Measurements from ENCODE around the gene ARHGAP26. TPM values are rescaled to one million over a fixed set of nuclear protein-coding genes. Genes with fewer than 3 reads are reported as not detected.

Gene ARHGAP26
- total RNA-seq, 1 experiment from 2014 or later = 79.8 TPM

DNA sequence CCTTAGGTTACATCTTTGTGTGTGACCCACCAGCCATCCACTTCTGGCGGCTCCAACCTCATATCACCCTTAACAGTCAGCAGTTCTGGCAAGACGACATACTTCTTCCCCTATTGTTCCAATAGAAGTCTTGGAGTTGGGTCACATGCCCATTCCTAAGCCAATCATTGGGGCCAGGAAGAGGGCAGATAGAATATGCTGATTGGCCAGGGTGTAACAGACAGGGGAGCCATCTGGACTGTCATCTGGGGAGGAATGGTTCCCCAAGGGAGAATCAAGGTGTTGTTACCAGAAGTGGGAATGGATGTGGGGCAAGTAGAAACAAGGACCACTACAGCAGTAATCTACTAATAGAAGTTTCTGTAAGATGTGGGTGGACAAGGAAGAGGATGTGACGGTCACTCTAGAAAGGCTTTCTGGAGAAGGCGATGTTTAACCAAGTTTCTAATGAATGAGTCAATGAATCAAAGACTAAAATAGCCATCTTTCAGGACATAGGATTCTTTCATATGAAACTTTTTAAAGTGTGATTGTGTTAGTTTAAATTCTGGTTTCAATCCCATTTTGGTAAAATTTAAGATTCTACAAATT, 200.4 kb downstream of the ARHGAP26 start:
- 0 out of 2 replicates have a peak, but pooled peaks cover 1% of the 10 kb centered on the region for H3K36me3 ChIP-seq (ENCODE audit: control insufficient read depth, insufficient read depth, low read length)
- Mint-ChIP-seq H3K4me3 (ENCODE audit: unreplicated experiment) (no peak overlapping the region), H3K9me3 (ENCODE audit: unreplicated experiment) (no peaks in the 10 kb centered on the region), H3K27me3 (ENCODE audit: insufficient read depth, unreplicated experiment) (no peaks in the 10 kb centered on the region), H3K36me3 (ENCODE audit: insufficient read depth, unreplicated experiment) (peaks cover 14% of the 10 kb centered on the region), H3K4me1 (ENCODE audit: low read depth, unreplicated experiment) (no peaks in the 10 kb centered on the region), H3K27ac (ENCODE audit: unreplicated experiment) (no peak overlapping the region)
- no TSS peak for BruUV-seq (replicated peaks)
- TF ChIP-seq, protein P1, sequence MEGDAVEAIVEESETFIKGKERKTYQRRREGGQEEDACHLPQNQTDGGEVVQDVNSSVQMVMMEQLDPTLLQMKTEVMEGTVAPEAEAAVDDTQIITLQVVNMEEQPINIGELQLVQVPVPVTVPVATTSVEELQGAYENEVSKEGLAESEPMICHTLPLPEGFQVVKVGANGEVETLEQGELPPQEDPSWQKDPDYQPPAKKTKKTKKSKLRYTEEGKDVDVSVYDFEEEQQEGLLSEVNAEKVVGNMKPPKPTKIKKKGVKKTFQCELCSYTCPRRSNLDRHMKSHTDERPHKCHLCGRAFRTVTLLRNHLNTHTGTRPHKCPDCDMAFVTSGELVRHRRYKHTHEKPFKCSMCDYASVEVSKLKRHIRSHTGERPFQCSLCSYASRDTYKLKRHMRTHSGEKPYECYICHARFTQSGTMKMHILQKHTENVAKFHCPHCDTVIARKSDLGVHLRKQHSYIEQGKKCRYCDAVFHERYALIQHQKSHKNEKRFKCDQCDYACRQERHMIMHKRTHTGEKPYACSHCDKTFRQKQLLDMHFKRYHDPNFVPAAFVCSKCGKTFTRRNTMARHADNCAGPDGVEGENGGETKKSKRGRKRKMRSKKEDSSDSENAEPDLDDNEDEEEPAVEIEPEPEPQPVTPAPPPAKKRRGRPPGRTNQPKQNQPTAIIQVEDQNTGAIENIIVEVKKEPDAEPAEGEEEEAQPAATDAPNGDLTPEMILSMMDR (IDR thresholded peaks at IDR 0.05; ENCODE audit: insufficient read depth in 1 of 2, low read depth in 1 of 2, low read length in 1 of 2, severe bottlenecking in 1 of 2, unreplicated experiment in 1 of 2) = no peak
- no peaks in the 10 kb centered on the region for H3K9me3 ChIP-seq
- H3K4me1 ChIP-seq = no peaks in the 10 kb centered on the region
- POLR2A ChIA-PET = no interaction called here
- H3K4me3 ChIP-seq (ENCODE audit: low read depth, low read length) = no peak overlapping the region
- no peaks in the 10 kb centered on the region for H3K27me3 ChIP-seq (replicated peaks; ENCODE audit: control insufficient read depth, insufficient read depth, low read length)
- DNase-seq = no peak
- intact Hi-C loops (cut with micrococcal nuclease; ENCODE audit: unreplicated experiment) = no loop called here
- CTCF ChIA-PET = no interaction called here

DNA sequence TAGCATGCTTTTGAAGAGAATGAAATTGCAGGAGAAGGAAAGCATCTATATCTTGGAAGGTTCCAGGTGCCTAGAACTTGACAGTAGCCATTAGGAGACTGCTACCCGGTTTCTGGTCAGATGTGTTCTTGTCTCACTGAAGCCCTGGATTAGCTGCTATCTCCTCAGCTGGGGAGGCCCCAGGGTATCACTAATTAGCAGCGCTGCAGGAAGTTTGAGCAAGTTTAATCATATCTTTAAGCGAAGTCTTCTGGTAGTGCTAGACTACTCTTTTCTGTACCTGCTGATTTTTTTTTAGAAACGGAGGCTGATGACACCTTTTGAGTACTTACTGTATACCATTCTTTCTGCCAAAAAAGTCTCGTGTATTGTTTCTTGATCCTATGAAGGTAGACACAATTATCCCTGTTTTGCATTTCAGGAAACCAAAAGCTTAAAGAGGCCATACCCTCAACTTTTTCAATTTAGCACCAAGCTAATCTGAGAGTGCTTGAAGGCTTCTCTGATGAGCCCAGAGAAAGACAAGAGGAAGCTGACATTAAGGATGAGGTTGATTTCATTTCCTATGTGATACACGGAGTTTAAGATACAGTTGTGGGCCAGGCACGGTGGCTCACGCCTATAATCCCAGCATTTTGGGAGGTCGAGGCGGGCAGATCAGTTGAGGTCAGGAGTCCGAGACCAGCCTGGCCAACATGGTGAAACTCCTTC, 201.3 kb downstream of the ARHGAP26 start:
- no TSS peak for BruUV-seq (replicated peaks)
- ChIA-PET POLR2A (no interaction called here), CTCF (no interaction called here)
- Histone ChIP-seq H3K9me3 (no peaks in the 10 kb centered on the region), H3K27me3 (replicated peaks; ENCODE audit: control insufficient read depth, insufficient read depth, low read length) (no peaks in the 10 kb centered on the region), H3K4me1 (no peaks in the 10 kb centered on the region), H3K4me3 (ENCODE audit: low read depth, low read length) (no peak overlapping the region), H3K36me3 (ENCODE audit: control insufficient read depth, insufficient read depth, low read length) (0 out of 2 replicates have a peak, but pooled peaks cover 1% of the 10 kb centered on the region)
- DNase-seq = no peak
- TF ChIP-seq, protein P1 (IDR thresholded peaks at IDR 0.05; ENCODE audit: insufficient read depth in 1 of 2, low read depth in 1 of 2, low read length in 1 of 2, severe bottlenecking in 1 of 2, unreplicated experiment in 1 of 2) = no peak
- Mint-ChIP-seq H3K27ac (ENCODE audit: unreplicated experiment) (no peak overlapping the region), H3K4me1 (ENCODE audit: low read depth, unreplicated experiment) (no peaks in the 10 kb centered on the region), H3K4me3 (ENCODE audit: unreplicated experiment) (no peak overlapping the region), H3K27me3 (ENCODE audit: insufficient read depth, unreplicated experiment) (no peaks in the 10 kb centered on the region), H3K36me3 (ENCODE audit: insufficient read depth, unreplicated experiment) (peaks cover 14% of the 10 kb centered on the region), H3K9me3 (ENCODE audit: unreplicated experiment) (no peaks in the 10 kb centered on the region)
- intact Hi-C loops (cut with micrococcal nuclease; ENCODE audit: unreplicated experiment) = no loop called here

DNA sequence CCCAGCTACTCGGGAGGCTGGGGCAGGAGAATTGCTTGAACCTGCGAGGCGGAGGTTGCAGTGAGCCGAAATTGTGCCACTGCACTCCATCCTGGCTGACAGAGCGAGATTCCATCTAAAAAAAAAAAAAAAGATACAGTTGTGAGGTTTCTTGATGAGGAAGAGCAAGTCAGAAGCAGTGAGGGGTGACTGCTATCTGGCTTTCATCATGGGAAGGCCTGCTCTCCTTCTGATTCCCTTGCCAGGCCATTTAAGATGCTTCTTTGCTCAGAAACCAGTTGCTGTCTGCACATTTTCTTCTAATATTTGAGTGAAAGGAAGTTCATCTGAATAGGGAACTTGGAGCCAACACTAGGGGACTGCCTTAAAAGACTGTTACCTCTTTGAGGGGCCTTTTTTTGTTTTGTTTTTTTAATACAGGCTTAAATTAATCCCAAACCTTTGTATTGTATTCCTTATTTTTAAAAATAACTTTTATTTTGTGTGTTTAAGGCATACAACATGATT, 201.9 kb downstream of the ARHGAP26 start:
- Mint-ChIP-seq H3K9me3 (ENCODE audit: unreplicated experiment) (no peaks in the 10 kb centered on the region), H3K4me1 (ENCODE audit: low read depth, unreplicated experiment) (no peaks in the 10 kb centered on the region), H3K4me3 (ENCODE audit: unreplicated experiment) (no peak overlapping the region), H3K27me3 (ENCODE audit: insufficient read depth, unreplicated experiment) (no peaks in the 10 kb centered on the region), H3K36me3 (ENCODE audit: insufficient read depth, unreplicated experiment) (peaks cover 14% of the 10 kb centered on the region), H3K27ac (ENCODE audit: unreplicated experiment) (no peak overlapping the region)
- intact Hi-C loops (cut with micrococcal nuclease; ENCODE audit: unreplicated experiment) = no loop called here
- Histone ChIP-seq H3K9me3 (no peaks in the 10 kb centered on the region), H3K36me3 (ENCODE audit: control insufficient read depth, insufficient read depth, low read length) (0 out of 2 replicates have a peak, but pooled peaks cover 1% of the 10 kb centered on the region), H3K27me3 (replicated peaks; ENCODE audit: control insufficient read depth, insufficient read depth, low read length) (no peaks in the 10 kb centered on the region), H3K4me3 (ENCODE audit: low read depth, low read length) (no peak overlapping the region), H3K4me1 (no peaks in the 10 kb centered on the region)
- no TSS peak for BruUV-seq (replicated peaks)
- POLR2A ChIA-PET = no interaction called here
- TF ChIP-seq, protein P1 (IDR thresholded peaks at IDR 0.05; ENCODE audit: insufficient read depth in 1 of 2, low read depth in 1 of 2, low read length in 1 of 2, severe bottlenecking in 1 of 2, unreplicated experiment in 1 of 2) = no peak
- no peak for DNase-seq
- CTCF ChIA-PET = no interaction called here
